ENCODE data around the gene CASTOR1.

Gene CASTOR1

GRCh38 chr22:30265823-30266444, 23.4 kb downstream of the CASTOR1 start:
- peak; percentile 69 to 82 for DNase-seq (ENCODE audit: low read depth in 2 of 2)

GRCh38 chr22:30265131-30265720, 24.1 kb downstream of the CASTOR1 start:
- DNase-seq (ENCODE audit: low read depth in 2 of 2) = no peak

GRCh38 chr22:30263883-30264282, 25.4 kb downstream of the CASTOR1 start:
- no peak for DNase-seq (ENCODE audit: low read depth in 2 of 2)

- DNase-seq (ENCODE audit: low read depth in 2 of 2) = peak; percentile 56 to 64
Measured at GRCh38 chr22:30262917-30263741, 26.2 kb downstream of the CASTOR1 start.

GRCh38 chr22:30262112-30262511, 27.2 kb downstream of the CASTOR1 start:
- DNase-seq (ENCODE audit: low read depth in 2 of 2) = no peak

- DNase-seq (ENCODE audit: low read depth in 2 of 2) = no peak
Measured at GRCh38 chr22:30261134-30261533, 28.2 kb downstream of the CASTOR1 start.

GRCh38 chr22:30260682-30261081, 28.6 kb downstream of the CASTOR1 start:
- DNase-seq (ENCODE audit: low read depth in 2 of 2) = no peak

- DNase-seq (ENCODE audit: low read depth in 2 of 2) = no peak
Measured at GRCh38 chr22:30260276-30260675, 29.0 kb downstream of the CASTOR1 start.

DNA sequence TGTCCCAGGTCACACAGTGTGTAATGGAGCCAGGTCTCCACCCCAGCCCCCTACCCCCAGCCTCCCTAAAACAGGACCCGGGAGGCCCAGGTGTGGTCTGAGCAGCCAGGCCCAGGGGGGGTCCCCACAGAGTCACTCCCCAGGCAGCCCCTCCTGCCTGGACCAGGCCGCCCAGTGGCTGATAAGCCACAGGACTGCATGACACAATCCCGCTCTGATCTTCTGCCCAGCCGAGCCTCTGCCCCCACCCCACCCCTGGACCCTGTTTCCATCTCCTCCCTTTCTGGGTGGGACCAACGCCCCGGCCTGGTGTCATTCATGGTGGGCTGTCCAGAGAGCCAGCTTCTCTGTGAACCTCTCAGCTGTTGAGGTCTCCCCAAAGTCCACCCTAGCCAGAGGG, 35.0 kb downstream of the CASTOR1 start:
- DNase-seq (ENCODE audit: low read depth in 2 of 2) = no peak

DNA sequence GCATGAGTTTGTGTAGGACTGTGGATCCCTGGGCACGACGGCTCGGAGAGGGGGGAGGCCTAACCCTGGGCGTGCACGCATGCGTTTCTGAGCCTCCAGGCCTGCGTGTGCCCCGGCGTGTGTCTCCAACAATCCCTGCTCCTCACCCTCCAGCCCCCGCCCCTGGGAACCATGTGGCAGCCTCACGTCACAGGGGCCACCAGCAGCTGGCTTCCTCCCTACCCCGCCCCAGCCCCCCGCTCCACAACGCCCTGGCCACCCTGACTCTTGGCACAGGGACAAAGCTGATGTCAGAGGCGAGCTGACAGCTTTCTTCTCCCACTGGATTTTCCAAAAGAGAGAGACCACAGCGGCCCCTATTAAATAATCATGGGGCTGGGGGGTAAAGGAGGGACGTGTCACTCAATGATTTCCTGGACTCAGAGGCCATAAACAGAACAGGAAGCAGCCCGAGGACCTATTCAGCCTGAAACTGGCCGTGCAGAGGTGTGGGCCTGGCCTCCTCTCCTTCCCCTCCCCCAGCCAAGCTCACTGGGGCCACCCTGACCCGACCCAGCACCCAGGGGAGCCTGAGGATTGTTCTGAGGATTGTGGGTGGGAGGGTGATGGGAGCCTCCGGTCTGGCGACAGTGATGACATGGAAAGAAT, 36.0 kb downstream of the CASTOR1 start:
- DNase-seq (ENCODE audit: low read depth in 2 of 2) = no peak

DNA sequence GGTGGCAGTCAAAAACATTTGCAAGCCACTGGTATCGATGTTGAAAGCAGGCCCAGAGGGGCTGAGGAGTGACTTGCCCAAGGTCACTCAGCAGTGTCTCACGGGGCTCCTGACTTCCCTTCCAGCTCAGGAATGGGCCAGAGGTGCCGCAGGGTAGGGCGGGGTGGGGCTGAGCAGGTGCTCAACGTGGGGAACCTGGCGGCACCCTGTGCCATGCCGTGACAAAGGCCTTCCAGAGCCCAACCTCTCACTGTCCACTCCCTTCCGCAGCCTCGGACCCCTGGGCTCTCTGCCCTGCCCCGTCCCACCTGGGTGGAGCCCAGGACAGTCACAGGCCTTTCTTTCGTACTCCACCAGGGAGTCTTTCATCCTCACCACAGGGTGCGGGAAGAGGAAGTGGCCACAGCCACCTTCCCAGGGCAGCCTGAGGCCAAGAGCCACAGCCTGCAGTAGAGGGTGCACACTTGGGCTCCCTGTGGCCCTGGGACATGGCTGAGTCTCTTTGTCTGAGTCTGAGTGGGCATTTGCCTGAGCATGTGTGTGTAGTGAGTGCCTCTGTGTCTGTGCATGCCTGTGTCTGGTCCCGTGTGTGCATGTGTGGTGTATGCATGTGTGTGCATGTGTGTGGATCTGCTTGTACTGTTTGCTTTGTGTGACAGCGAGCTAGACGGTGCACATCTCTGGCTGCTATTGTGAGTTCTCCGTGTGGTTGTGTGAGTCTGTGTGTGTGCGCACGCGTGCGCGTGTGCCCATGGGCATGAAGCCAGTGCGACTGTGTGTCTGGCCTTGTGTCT, 36.7 kb downstream of the CASTOR1 start:
- no peak for DNase-seq (ENCODE audit: low read depth in 2 of 2)

DNA sequence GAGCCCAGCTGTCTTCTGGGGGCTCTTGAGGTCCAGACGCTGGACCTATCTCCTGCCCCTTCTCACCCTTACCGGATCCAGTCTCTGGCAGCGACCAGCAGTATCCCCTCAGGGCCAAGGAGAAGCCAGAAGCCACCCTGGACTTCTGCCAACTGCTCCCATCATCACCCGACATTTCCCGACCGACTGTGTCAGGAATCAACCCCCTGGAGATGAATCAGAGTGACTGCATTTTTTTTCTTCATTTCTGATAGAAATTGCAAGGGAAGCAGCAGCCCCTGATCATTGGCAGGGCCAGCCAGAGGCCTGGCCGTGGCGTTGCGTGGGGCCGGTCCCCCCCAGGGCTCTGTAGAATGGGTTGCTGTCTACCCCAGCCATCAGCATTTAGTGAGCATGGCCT, 37.6 kb downstream of the CASTOR1 start:
- no peak for DNase-seq (ENCODE audit: low read depth in 2 of 2)

DNA sequence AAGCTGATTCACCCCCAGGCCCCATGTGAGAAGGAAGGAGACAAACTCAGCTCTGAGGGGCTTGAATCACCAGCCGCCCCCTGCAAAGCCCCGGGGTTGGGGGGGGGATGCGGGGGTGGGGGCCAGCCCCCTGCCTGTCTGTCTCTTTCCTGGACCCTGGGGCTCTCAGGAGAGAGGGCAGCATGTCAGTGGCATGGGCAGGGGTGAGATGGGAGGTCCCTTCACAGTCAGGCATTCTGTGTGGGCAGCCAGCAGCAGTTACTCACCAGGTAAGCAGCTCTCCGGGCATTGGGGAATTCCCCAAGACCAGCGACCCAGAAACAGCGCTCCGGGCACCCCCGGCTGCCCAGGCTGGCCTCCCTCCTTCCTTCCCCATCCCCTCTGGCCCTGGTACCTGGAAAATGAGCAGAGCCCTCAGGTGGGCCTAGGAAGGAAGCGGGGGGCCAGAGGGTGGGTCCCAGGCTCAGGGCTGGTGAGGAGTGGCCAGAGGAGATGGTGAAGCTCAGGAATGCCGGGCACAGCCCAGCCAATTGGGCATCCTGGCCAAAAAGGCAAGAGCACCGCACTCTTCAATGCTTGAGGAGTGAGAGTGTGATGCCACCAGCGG, 38.5 kb downstream of the CASTOR1 start:
- no peak for DNase-seq (ENCODE audit: low read depth in 2 of 2)

GRCh38 chr22:30250039-30250565, 39.2 kb downstream of the CASTOR1 start:
- no peak for DNase-seq (ENCODE audit: low read depth in 2 of 2)

DNA sequence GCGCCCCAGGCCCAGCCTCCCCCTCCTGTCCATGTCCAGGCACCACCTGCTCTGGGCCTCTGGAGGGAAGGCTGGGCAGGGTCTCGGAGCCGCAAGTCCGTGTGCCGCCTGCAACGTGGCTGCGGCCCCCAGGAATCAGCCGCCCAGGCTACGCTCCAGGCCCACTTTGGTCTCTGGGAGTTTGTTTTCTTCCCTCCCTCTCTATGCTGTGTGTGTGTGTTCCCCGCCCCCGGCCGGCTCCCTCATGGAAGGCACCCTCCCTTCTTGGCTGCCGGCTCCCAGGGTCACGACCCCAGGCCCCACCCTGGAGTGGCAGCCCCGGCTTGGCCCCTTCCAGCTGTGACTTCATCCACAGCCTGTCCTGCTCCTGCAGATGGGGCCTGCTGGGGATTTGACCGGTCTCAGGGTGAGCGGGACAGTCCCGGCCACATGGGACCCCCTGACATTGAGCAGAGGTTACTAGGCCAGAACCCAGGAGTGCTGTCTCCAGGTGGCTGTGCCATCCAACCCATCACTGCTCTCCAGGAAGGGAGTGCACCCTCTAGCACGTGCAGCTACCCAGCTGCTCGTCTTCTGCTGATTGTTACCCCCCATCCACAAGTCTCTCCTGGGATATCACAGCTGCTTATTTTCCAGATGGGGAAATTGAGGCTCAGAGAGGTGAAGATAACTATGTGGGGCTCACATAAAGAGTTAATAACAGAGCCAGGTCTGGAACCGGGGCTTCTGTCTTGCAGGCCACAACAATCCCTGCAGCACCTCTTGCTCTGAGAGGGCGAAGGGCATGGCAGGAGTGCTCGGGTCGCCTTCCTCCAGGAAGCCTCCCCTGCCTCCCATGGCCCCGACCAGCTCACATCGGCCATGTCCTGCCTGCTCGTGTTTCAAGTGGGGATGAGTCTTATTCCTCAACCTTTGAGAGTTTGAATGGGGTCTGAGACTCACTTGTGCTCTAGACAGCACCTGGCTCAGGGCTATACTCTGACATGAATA, 40.0 kb downstream of the CASTOR1 start:
- DNase-seq (ENCODE audit: low read depth in 2 of 2) = no peak

DNA sequence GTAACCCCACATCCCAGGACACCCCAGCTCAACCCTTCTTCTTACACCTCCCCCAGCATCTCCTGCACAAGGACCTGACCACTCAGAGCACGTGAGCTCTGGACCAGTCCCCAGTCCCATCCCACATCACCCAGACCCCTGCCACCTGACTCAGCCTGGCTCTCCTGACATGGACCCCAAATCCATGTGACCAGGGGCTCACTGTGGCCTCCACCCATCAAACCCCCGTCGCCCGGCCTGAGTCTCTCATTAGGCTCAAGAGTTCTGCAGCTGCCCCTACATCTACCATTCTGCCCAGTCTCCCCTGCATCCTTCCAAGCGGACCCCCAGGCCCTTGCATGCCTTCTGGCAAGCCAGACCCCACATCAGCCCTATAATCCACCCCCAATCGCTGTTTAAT, 40.8 kb downstream of the CASTOR1 start:
- no peak for DNase-seq (ENCODE audit: low read depth in 2 of 2)

DNA sequence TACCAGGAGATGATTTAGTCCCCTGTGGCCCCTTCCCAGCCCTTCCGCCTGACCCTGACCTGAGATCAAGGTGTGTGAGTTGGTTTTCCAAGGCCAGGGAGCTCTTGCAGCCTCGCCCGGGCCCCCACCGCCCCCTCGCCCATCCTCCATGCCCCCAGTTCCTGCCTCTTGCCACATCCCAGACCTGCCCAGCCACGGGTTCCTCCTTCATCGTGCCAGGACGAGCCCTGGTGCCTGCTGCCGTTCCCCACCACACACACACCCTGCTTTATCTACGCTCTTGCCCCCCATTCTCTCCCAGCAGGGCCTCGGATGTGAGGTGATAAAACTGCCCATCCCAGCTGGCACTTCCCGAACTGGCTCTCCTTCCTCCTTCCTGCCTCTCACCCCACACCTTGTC, 41.3 kb downstream of the CASTOR1 start:
- no peak for DNase-seq (ENCODE audit: low read depth in 2 of 2)

- DNase-seq (ENCODE audit: low read depth in 2 of 2) = no peak
Measured at GRCh38 chr22:30247561-30247960, 41.7 kb downstream of the CASTOR1 start.

DNA sequence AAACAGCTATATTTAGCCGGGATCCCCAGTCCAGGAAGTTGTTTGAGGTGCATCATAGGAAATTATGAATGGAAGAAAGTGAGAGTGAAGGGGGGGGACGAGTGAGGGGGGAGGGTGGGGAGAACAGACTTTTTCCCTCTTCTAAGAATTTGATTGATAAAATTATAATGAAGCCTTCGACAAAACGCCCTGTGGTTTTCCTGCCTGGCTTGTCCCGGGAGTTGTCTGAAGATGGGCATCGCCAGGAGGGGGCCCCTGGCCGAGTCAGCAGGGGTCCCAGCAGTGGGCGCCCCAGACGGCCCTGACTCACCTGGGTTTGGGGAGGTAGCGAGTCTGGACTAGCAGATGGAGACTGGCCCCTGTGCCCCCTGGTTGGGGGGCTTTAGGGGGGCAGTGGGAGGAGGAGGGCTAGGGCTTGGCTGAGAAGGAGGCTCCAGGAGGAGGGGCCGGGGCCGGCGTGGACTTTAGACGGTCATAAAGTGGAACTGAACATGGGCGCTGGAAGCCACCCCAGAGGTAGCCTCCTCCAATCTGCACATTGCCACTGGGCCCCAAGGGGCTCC, 42.4 kb downstream of the CASTOR1 start:
- DNase-seq (ENCODE audit: low read depth in 2 of 2) = no peak

Measured in stimulated activated CD8-positive, alpha-beta memory T cell treated with anti-CD3 and anti-CD28 coated beads, Interleukin-15, amount 100 ng/mL, for 4 hours (primary cell).